ENCODE measurements around the gene CCDC40.
A peak's percentile ranks its signal among the peaks of the same experiment; 100 is the strongest.

CCDC40 gene

DNA sequence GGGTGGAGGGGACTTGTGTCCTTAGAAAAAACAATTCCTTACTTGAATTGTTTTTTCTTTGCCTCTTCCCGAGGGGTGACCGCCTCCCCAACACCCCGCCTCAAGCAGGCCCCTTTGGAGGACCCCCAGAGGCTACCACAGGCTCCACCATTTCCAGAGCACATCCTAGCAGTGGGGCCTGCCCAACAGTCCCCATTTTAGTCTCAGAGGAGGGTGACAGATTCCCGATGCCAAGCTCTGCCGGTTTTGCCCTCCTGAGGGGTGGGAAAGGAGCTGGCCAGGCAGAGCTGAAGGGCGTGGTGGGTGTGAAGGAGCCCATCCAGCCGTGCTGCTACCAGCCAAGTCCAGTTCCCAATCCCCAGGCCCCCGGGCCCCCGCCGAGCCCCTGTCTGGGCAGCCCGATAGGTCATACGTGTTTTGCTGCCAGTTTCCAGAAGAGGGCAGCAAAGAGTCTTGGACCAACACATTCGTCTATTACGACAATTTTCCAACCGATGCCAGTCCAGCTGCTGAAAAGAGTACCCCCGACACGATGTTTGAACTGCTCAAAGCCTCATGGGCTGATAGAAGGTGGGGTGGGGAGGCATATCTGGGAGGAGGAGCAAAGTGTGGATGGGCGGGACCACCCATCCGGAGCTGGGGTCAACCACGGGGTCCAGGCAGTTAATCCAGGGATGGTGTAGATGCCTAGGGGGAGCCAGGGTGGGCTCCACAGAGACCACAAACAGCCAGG lies 46.1 kb downstream of the CCDC40 start:
- TF ChIP-seq, protein P1, sequence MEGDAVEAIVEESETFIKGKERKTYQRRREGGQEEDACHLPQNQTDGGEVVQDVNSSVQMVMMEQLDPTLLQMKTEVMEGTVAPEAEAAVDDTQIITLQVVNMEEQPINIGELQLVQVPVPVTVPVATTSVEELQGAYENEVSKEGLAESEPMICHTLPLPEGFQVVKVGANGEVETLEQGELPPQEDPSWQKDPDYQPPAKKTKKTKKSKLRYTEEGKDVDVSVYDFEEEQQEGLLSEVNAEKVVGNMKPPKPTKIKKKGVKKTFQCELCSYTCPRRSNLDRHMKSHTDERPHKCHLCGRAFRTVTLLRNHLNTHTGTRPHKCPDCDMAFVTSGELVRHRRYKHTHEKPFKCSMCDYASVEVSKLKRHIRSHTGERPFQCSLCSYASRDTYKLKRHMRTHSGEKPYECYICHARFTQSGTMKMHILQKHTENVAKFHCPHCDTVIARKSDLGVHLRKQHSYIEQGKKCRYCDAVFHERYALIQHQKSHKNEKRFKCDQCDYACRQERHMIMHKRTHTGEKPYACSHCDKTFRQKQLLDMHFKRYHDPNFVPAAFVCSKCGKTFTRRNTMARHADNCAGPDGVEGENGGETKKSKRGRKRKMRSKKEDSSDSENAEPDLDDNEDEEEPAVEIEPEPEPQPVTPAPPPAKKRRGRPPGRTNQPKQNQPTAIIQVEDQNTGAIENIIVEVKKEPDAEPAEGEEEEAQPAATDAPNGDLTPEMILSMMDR (IDR thresholded peaks at IDR 0.05; ENCODE audit: extremely low read depth, insufficient read depth, missing control alignments) = peak; percentile 81
- DNase-seq (ENCODE audit: low spot score) = peak; percentile 85
- in situ Hi-C loops (cut with MboI; ENCODE audit: low pct_unique_long_range_greater_than_20kb, low sequenced_read_pairs, unreplicated experiment) = no loop called here

DNA sequence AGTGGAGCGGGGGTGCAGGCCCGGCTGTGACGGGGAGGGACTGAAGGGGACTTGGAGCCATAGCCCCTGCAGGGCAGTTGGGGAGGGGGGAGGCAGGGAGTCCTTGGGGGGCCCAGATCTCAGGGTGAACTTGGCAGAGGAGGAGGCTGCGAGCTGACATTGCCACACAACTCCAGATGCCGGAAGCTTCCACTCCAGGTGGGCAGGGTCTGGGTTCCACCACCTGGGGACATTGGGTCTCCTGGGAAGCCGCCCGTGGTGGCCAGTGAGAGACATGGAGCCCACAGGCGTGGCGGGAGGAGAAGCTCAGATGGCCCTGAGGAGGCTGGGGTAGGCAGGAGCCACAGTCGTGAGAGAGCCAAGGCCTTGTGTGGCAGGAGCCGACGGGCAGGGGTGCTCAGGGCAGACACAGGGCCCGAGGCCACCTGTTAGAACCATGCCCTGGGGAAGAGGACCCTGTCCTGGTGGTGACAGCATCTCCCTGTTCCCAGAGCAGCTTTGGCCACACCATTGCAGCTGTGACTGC lies 46.8 kb downstream of the CCDC40 start:
- DNase-seq (ENCODE audit: low spot score) = no peak
- TF ChIP-seq, protein P1 (IDR thresholded peaks at IDR 0.05; ENCODE audit: extremely low read depth, insufficient read depth, missing control alignments) = no peak
- in situ Hi-C loops (cut with MboI; ENCODE audit: low pct_unique_long_range_greater_than_20kb, low sequenced_read_pairs, unreplicated experiment) = no loop called here

DNA sequence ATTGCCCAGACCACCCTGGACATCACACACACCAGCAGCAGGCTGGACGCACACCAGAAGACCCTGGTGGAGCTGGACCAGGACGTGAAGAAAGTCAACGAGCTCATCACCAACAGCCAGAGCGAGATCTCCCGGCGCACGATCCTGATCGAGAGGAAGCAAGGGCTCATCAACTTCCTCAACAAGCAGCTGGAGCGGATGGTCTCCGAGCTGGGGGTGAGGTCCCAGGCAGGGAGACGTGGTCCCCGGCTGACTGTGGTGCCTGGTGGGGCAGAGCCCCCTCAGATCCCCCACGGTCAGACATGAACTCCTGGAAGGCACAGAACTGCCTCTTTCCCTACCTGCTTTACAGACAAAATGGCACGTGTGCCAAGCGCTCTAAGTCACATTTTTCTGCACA lies 48.3 kb downstream of the CCDC40 start:
- TF ChIP-seq, protein P1 (IDR thresholded peaks at IDR 0.05; ENCODE audit: extremely low read depth, insufficient read depth, missing control alignments) = no peak
- DNase-seq (ENCODE audit: low spot score) = no peak
- in situ Hi-C loops (cut with MboI; ENCODE audit: low pct_unique_long_range_greater_than_20kb, low sequenced_read_pairs, unreplicated experiment) = no loop called here

DNA sequence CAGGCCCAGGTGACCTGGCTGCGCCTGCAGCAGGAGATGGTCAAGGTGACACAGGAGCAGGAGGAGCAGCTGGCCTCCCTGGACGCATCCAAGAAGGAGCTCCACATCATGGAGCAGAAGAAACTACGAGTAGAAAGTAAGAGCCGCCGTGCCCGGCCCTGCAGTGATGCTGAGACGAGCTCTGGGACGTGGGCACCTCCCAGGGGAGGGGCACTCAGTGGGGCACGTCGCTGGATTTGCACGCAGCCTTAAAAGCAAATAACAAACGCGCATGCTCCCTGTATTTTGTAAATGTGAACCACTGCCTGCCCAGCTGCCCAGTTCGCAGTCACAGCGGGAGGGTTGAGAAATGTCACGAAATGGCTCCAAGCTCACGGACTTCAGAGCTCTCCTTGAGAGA lies 49.6 kb downstream of the CCDC40 start:
- no peak for DNase-seq (ENCODE audit: low spot score)
- TF ChIP-seq, protein P1 (IDR thresholded peaks at IDR 0.05; ENCODE audit: extremely low read depth, insufficient read depth, missing control alignments) = no peak
- in situ Hi-C loops (cut with MboI; ENCODE audit: low pct_unique_long_range_greater_than_20kb, low sequenced_read_pairs, unreplicated experiment) = no loop called here

DNA sequence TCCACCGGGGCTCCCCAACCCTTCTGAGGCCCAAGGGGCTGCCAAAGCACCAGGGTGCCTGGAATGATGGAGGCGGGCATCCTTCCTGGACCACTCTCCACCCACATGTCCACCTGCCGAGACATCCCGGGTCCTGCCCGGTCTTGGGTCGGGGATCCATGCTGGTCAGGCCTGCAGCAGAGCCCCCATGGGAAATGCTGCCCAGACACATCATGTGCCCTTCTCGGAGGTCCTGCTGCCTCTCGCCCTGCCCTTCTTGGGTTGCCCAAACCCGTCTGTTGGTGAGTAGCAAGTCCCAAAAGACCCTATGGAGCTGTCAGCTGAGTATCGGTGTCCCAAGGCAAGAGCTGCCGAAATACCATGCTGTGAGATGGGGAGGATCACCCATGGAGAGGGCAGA lies 50.2 kb downstream of the CCDC40 start:
- no peak for DNase-seq (ENCODE audit: low spot score)
- TF ChIP-seq, protein P1 (IDR thresholded peaks at IDR 0.05; ENCODE audit: extremely low read depth, insufficient read depth, missing control alignments) = no peak
- in situ Hi-C loops (cut with MboI; ENCODE audit: low pct_unique_long_range_greater_than_20kb, low sequenced_read_pairs, unreplicated experiment) = no loop called here

DNA sequence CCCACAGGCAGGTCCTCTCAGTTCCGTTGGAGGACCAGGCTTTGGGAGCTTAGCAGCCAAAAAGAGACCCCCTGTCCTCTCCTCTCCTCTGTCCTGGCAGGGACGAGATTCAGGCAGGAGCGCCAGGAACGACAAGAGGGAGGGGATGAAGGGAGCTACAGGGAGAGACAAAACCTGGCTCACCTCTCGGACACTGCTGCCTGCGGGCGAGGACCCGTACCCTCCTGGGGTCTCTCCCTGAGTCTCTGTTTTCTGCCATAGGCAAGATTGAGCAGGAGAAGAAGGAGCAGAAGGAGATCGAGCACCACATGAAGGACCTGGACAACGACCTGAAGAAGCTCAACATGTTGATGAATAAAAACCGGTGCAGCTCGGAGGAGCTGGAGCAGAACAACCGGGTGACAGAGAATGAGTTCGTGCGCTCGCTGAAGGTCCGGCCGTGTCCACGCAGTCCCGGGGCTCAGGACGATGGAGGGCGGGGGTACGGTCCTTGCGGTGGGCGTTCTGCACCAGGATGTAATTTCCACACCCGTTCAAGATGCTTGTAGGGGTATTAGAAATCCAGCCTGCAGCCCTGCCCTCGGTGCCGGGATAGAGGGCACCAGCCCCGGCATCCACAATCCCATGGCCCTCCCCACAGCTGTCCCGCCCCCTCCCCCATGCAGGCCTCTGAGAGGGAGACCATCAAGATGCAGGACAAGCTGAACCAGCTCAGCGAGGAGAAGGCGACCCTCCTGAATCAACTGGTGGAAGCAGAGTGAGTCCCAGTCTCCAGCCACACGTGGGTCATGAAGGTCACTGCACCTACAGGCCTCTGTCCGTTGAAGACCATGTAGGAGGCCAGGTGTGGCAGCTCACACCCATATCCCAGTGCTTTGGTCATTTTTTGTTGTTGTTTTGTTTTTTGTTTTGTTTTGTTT lies 51.2 kb downstream of the CCDC40 start:
- in situ Hi-C loops (cut with MboI; ENCODE audit: low pct_unique_long_range_greater_than_20kb, low sequenced_read_pairs, unreplicated experiment) = no loop called here
- no peak for DNase-seq (ENCODE audit: low spot score)
- TF ChIP-seq, protein P1 (IDR thresholded peaks at IDR 0.05; ENCODE audit: extremely low read depth, insufficient read depth, missing control alignments) = no peak
